Dermis blood vessel endothelial cell (primary cell): Measurements from ENCODE around the gene RABGAP1. TPM values are rescaled to one million over a fixed set of nuclear protein-coding genes. Genes with fewer than 3 reads are reported as not detected.
A peak's percentile ranks its signal among the peaks of the same experiment; 100 is the strongest.
"Not testable (repeated sequence)": the region's sequence is repeated elsewhere in the genome, so short reads cannot be mapped to it uniquely, and the experiment has no call there.

Experiments
- DNase-seq: peaks from one replicate; pipeline ENCODE4 v3.0.0; 2010
- total RNA-seq: library from RNA; depleted of rRNA; stranded (reverse); fragments of >200 nt; gene quantifications from 2 replicates; pipeline ENCODE4 v1.2.3, GENCODE V29; 2014

RABGAP1 gene
- total RNA-seq, result 55.8 and 62.4 TPM in 2 replicates

DNA sequence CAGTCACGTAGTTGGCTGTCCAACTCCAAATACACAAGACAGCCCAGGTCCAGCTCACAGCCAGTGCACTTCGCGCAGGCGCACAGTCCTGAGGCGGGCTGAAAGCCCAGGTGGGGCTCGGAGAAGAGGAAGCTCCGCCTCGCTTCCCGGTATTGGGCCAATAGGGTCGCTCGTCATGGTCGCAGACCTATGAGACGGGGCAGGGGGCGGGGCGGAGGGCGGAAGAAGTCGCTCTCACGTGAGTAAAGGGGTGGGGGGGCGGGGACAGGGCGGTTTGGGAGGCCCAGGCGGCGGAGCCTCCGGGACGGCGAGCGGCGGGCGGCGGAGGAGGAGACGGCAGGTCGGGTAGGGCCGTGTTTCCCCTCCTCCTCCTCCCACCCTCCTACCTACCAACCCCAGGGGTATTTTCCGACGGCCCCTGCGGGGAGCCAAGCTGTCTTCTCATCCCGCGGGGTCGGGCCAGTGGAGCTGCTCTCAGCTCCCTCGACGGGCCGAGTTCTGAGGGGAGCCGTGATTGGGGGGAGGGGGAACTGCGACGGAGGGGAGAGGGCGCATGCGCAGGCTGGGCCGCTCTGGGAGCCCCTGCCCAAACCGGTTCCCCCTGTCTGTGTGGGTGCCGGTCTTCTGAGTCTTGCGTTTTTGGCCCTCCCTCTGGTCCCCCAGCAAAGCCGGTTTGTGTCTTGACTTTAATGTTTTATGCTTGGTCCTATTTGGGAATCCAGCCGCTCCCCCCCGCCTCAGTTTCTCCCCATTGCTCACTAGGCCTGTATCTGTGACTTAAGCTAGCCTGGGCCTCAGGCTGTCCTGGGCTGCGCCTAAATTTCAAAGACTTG, at the start of gene RABGAP1:
Gene RABGAP1 (plus strand): TSS at position 272 of the 833 bp plus-strand sequence. CDS start 16,040 bp downstream, outside the sequence.
- DNase-seq, result peak; percentile 99

GRCh38 chr9:122897969-122898368, 42.9 kb upstream of the RABGAP1 start:
- peak; percentile 15 for DNase-seq

DNA sequence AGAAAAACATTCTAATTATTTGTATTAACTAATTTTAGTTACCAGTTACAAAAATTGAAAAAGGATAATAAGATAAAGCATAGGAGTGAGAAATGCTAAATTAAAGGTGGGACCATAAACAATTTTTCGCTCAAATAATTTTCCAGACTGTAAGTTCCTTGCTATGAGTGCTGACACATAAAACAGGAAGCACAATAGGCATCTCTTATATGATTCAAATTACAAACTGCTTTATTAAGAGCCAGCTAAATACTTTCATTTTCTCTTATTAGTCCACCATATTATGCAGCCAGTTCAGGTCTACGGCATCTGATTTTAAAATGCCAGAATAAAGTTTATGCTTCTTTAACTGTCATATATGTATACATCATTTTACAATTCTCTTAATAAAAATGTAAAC, 40.0 kb upstream of the RABGAP1 start:
- DNase-seq, result peak; percentile 54

DNA sequence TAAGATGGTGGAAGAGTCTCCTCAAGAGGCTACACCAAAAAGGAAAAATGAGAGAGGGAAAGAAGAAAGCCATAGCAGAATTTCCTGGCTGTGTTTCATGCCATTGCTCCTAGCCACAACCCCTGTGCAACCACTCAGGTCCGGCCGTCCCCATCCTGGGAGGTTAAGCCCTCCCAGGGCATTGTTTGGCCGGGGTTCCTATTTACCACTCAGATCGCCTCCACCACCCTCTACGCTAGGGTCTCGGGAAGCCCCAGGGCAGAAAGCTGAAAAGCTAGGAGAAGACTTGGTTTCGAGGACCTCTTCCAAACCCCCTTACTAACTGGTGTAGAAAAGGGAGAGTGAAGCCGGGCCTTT, 36.4 kb upstream of the RABGAP1 start:
- peak; percentile 71 for DNase-seq

DNA sequence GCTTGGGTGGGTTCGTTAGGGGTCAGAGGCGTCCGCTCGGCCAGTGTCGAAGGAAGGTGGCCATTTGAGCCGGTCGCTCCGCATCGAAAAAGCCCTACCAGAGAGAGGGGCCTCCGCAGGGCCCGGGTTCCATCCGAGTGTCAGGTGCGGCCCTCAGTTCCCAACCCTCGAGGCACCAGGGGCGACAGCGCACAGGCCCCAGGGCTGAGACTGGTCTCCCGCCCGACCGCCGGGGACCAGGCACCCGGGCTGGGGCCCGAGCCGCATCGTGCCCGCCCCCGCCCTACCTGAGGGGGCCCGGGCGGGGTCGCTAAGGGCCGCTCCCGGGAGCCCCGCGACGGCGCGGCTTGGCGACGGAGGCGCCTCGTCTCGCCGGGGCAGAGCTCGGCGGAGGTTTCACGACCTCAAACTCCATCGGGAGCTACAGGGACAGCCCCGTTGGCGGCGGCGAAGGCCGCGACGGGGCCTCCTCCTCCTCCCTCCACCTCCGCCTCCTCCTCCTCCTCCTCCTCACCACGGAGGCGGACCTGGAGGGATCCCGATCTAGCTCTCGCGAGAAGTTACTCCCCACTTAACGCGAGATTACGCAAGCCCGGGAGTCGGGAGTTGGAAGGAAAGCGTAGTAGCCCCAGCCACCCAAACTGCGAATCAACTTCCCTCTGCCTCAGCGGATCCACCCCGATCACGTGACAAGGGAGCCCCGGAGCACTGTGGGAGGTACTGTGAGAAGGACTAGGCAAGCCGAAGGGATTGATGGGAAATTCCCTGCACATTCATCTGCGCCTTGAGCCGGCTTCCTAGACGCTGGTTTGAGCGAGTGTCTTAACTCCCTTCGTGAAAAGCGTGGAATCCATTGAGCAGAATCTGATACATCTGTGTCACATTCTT, 35.8 kb upstream of the RABGAP1 start, which contains the start of gene RC3H2:
Gene RC3H2 (minus strand): TSS at position 537 of the 888 bp plus-strand sequence. CDS start 7,850 bp downstream, outside the sequence.
- DNase-seq, result peak; percentile 100

GRCh38 chr9:122906122-122906521, 34.7 kb upstream of the RABGAP1 start:
- not testable (repeated sequence) for DNase-seq

DNA sequence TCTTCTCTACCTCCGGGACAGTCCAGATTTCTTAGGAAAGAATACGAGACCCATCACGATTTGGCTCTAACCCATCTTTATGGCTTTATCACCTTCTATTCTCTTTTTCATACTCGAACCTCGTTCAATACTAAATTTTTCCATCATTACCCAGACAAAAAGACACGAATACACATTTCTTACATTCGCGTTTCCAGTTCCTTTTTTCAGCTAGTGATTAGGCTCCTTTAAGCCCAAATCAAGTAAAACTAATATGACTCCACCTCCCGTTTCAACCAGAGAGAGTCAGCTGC, 28.2 kb upstream of the RABGAP1 start:
- no peak for DNase-seq

DNA sequence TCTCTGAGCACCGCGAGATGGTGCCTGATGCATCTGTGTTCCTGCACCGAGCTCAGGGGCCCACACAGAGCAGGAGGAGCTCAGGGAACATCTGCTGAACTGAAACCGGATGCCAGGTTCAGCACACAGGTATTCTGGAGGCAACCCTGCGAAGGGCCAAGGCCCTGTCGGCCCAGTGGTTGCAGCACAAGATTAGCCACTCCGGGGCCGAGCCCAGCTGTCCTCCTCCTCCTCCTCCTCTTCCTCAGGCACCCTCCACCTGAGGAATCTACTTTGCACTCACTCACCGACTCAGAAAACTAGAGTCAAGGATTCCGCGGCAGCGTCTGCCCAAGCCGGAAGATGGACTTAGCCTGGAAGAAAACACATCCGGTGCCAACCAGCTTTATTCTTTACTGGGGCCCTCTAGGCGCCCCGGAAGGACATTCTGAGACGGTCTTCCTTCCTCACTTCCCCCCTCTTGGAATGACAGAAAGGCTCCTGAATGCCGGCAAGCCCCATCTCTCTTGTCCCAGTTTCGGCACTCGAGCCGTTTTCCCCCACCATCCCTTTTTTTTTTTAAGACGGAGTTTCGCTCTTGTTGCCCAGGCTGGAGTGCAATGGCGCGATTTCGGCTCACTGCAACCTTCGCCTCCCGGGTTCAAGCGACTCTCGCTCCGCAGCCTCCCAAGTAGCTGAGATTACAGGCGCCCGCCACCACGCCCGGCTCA, 27.7 kb upstream of the RABGAP1 start, which contains the start of gene ZBTB6:
Gene ZBTB6 (minus strand): TSS at position 360 of the 710 bp plus-strand sequence. CDS start 1,251 bp downstream, outside the sequence.
- peak; percentile 78 for DNase-seq

DNA sequence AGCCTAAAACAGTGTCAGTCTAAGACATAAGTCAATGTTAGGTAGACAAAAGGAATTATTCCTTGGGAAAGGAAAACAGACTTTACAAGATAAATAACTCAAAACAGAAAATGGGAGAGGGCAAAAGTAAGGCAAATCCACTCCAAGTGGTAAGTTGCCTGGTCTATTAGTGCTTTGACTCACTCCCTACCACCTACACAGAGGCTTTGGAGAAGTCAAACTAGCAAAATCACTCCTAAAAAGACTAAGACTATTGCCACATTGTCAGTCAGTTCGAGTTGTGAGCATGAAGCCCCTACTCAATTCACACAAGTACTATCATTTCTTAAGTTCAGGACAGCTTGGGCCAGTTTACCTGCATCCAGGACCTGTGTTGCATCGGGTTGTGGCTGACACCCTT, 22.5 kb upstream of the RABGAP1 start:
- DNase-seq, result no peak

DNA sequence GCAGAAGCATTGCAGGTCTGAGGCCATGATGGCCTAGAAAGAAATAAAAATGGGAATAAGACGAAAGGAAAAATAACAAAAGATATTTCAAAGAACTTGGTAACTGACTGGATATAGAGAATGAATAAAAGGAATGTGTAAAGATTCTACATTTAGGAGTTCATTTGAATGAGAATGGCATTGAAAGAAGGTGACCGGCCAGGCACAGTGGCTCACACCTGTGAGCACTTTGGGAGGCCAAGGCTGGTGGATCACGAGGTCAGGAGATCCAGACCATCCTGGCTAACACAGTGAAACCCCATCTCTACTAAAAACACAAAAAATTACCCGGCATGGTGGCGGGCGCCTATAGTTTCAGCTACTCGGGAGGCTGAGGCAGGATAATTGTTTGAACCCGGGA, 18.1 kb upstream of the RABGAP1 start:
- no peak for DNase-seq

DNA sequence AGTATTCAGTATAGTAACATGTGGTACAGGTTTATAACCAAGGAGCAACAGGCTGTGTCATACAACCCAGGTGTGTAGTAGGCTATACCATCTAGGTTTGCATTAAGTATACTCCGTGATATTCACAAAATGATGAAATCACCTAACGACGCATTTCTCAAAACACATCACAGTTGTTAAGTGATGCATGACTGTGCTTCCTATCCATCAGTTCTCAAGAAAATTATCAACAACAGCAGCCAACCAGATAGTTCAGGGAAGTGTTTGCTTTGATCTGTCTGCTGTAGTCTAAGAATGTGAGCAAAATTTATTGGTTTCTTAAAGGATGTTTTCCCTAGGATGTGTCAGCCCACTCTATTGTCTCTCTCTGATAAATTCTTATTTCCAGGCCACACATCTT, 16.9 kb upstream of the RABGAP1 start:
- peak; percentile 82 for DNase-seq

- no peak for DNase-seq
Observed at GRCh38 chr9:122929796-122930354, 10.9 kb upstream of the RABGAP1 start.

- no peak for DNase-seq
Observed at GRCh38 chr9:122930541-122931225, 10.1 kb upstream of the RABGAP1 start.

GRCh38 chr9:122931226-122932121, 9.3 kb upstream of the RABGAP1 start, which contains the start of gene ZBTB26:
ZBTB26 (minus strand) TSS chr9:122931512; CDS start chr9:122919934, 11,578 bp downstream.
- peak; percentile 95 for DNase-seq

DNA sequence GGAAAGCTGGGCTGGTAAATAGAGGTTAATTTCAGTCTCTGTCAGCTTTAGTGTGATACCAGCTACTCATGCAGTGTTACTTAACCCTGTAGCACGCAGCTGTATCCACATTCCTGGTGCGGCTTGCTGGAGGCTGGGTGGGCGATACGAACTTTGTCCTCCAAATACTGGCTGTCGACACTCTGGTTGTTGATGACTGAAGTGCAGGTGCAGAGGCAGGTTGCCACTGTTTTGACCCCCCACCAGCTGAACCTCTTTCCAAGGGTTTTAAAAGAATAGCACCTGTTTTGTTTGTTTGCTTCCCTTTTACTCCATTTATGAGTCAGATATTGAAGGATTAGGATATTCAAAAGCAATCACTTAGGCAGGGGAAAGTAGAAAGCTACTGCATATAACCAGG, 4.4 kb upstream of the RABGAP1 start:
- no peak for DNase-seq

GRCh38 chr9:122936883-122937282, 3.9 kb upstream of the RABGAP1 start:
- no peak for DNase-seq

DNA sequence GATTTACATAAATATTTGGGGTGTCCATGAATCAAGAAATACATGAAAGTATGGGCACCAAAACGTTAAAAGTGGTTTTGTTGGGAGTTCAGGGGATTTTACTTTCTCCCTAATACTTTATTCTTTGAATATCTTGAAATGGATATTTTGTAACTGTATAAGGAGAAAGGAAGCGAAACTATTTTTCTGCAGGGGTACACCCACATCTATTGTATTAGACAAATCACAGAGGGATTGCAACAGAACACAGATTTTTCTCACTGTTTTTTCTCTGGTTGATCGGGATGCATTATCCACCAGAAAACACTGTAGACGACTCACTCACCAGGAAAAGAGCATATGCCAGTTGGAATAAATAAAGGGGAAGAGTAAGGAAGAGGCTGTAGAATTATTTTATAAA, 1.2 kb upstream of the RABGAP1 start:
- DNase-seq, result no peak

DNA sequence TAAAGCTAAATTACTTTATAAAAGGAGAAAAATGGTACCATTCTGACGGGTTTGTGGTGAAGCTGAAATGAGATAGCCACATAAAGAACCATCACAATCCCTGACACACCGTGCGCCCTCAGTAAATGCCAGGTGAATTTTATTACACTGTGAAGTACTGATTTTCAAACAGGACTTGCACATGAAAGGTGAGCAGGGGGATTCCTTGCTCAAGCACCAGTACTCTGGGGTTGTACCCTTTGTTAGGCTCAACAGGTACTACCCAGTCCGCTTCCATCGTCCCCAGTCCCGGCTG, 419 bp upstream of the RABGAP1 start:
- DNase-seq, result no peak

DNA sequence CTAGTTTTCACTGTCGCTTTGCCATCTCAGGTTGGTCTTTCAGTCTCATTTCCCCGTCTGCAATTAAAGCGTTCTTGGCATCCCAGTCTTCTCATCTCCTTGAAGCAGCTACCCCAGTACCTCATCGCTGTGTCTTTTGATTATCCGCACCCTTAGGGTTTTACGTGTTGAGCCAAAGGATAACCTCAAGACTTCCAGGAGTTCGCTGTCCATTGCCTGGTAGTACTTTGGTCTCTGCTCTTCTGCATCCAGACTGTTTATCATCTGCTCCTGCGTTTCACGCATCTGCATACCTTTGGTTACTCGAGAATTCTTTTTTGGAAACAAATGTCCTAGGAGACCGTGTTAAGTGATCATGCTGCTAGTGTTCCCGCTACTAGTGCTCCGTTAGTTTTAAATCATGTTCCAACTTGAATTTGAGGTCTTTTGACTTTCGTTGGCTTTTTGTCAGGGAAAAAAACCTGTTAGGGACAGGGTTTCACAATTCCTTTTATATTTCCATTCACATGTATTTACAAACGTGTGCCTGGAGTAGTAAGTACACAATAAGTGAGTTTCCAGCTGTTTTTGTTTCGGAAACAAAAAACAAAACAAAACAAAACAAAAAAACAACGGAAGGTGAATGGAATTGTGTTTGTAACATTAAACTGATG, 888 bp downstream of the RABGAP1 start:
- DNase-seq, result peak; percentile 58
